Measurements from ENCODE around the gene SREK1IP1.

GRCh38 chr5:64769855-64770254, 1.4 kb upstream of the SREK1IP1 start:
- TF ChIP-seq, protein P1, sequence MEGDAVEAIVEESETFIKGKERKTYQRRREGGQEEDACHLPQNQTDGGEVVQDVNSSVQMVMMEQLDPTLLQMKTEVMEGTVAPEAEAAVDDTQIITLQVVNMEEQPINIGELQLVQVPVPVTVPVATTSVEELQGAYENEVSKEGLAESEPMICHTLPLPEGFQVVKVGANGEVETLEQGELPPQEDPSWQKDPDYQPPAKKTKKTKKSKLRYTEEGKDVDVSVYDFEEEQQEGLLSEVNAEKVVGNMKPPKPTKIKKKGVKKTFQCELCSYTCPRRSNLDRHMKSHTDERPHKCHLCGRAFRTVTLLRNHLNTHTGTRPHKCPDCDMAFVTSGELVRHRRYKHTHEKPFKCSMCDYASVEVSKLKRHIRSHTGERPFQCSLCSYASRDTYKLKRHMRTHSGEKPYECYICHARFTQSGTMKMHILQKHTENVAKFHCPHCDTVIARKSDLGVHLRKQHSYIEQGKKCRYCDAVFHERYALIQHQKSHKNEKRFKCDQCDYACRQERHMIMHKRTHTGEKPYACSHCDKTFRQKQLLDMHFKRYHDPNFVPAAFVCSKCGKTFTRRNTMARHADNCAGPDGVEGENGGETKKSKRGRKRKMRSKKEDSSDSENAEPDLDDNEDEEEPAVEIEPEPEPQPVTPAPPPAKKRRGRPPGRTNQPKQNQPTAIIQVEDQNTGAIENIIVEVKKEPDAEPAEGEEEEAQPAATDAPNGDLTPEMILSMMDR (IDR thresholded peaks at IDR 0.05): no peak
- no peak for TF ChIP-seq EZH2 (IDR thresholded peaks at IDR 0.05; ENCODE audit: borderline replicate concordance, insufficient read depth, low read depth, low read length, poor library complexity, severe bottlenecking)

All from B cell (primary cell).